GM21360 (cell line): Measurements from ENCODE around the gene MXD1.
"Not testable (repeated sequence)": the region's sequence is repeated elsewhere in the genome, so short reads cannot be mapped to it uniquely, and the experiment has no call there.

ENCODE experiments used
- ATAC-seq: cut with Tn5 transposase; IDR thresholded peaks from one replicate; pipeline ENCODE4 v1.9.1; 2021; ENCODE audit warnings: mild to moderate bottlenecking, moderate library complexity; ENCODE audit not compliant: unreplicated experiment

Gene MXD1, protein sequence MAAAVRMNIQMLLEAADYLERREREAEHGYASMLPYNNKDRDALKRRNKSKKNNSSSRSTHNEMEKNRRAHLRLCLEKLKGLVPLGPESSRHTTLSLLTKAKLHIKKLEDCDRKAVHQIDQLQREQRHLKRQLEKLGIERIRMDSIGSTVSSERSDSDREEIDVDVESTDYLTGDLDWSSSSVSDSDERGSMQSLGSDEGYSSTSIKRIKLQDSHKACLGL

GRCh38 chr2:69914950-69915945, at the start of gene MXD1:
Gene MXD1, plus strand, starts transcription at chr2:69915109. Its CDS starts 222 bp downstream, at chr2:69915331.
- ATAC-seq = no peak

DNA sequence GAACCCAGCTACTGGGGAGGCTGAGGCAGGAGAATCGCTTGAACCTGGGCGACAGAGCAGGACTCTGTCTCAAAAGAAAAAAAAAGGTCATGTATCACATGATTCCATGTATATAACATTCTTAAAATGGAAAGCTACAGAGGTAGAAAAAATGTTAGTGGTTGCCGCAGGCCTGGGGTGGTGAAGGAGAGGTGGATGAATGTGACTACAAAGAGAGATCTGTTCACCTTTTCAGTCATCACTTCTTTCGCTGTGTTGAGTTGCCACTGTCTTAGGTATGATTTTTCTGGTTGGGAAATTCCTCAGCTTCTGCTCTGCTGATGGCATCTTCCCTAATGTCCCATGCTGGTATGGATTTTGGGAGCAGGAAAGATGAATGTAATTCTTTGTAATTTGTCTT, 26.5 kb upstream of the MXD1 start:
- no peak for ATAC-seq

DNA sequence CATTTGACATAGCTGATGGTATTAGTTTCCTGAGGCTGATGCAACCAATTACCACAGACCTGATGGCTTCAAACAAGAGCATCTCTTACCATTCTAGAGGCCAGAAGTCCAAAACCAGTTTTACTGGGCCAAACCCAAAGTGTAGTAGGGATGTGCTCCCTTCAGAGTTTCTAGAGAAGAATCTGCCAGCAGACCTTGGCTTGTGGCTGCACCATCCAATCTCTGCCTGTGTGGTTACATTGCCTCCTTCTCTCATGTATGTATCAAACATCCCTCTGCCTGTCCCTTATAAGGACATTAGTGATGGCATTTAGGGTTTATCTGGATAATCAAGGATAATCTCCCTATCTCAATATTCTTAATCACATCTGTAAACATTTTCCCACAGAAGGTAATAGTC, 25.6 kb upstream of the MXD1 start:
- ATAC-seq = no peak

GRCh38 chr2:69890881-69891280, 24.0 kb upstream of the MXD1 start:
- no peak for ATAC-seq

- ATAC-seq = not testable (repeated sequence)
Measured at GRCh38 chr2:69892838-69893424, 22.0 kb upstream of the MXD1 start.

DNA sequence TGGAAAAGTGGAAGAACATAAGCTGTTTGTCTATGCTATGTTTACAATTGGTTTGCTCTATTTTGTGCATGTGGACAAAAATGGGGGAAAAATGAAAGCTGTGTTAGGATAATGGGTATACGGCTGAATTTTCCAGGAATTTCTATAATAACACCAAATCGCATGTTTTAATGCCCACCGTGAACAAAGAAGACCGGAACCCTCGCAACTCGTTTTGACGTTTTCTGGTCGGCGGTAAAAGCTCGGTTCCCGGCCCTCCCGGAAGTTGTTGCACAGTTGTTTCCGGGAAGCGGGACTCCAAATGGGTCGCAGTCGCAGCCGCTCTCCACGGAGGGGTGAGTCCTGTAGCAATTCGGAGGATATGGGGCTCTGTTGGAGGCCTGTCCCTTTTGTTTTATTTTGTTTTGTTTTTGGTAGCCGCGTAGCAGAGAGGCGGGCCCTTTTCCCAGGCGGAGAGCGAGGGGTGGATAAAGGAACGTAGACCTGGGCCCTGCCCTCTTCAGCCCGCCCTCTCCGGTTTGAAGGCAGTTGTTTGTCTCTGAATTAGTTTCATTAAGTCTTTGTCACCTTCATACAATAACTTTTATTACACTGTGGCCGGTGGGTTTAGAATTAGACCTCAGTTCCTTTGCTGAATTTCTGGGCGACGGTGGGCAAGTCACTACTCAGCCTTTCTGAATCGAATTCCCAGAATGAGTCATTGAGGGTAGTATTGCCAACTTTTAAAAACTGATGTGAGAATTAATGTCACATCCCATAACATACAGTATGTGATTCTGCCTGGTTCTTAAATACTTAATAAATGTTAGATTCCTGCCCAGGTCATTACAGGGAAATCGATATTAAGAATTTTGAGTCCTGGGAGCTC, 21.0 kb upstream of the MXD1 start, which contains the start of gene SNRNP27:
Gene SNRNP27 (plus strand): TSS at position 273 of the 868 bp plus-strand sequence. CDS start 29 bp downstream, at position 302.
- peak; percentile 63 for ATAC-seq

DNA sequence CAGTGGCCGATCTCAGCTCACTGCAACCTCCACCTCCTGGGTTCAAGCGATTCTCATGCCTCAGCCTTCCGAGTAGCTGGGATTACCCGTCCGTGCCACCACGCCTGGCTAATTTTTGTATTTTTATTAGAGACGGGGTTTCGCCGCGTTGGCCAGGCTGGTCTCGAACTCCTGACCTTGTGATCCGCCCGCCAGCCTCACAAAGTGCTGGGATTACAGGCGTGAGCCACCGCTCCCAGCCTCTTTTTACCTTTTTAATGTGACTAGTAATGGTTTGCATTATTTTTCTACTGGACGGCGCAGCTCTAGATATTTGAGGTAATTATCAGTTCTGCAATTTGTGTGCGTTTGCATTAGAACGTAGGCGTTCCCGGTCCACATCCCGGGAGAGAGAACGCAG, 20.2 kb upstream of the MXD1 start:
- ATAC-seq = not testable (repeated sequence)

- ATAC-seq = no peak
Measured at GRCh38 chr2:69902213-69902922, 12.5 kb upstream of the MXD1 start.

DNA sequence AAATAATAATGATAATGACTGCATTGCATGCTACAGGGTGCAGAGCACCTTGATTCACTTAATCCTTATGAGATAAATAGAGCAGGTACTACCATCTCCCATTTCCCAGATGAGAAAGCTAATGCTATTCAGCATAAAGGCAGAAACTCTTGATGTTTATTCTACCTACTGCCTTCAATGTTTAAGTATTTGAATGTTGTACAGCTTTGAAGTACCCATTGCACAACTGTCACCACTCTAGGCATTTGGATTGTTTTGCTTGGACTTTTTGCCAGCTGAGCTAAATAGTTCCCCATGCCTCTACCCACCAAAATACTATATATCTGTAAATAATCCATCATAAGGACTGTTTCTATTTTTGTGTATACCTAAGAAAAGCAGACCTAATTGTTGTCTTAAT, 7.7 kb upstream of the MXD1 start:
- no peak for ATAC-seq

DNA sequence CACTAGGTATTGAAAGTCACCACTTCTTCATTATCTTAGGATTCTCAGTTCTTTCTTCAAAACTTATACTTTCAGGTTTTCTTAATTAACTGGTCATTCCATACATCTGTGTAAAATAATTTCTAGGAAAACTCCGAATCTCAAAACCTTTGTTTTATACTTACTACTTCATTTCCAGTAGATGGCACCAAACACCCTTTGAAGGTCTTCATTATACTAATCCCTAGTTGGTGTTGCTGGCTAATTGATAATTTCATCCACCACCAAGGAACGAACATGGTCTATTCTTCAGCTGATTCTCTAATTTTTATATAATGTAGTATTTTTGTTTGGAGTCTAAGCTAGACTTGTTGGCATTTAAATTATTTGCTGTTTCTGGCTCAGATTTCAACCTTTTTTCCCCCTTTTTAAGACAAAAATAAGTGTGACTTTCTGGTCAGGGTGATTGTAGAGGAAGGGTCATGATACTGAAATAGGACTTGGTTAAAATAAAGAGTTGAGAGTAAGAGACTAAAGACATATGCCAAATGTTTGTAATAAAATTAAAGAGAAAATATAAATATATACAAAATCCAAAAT, 2.8 kb upstream of the MXD1 start:
- ATAC-seq = no peak

DNA sequence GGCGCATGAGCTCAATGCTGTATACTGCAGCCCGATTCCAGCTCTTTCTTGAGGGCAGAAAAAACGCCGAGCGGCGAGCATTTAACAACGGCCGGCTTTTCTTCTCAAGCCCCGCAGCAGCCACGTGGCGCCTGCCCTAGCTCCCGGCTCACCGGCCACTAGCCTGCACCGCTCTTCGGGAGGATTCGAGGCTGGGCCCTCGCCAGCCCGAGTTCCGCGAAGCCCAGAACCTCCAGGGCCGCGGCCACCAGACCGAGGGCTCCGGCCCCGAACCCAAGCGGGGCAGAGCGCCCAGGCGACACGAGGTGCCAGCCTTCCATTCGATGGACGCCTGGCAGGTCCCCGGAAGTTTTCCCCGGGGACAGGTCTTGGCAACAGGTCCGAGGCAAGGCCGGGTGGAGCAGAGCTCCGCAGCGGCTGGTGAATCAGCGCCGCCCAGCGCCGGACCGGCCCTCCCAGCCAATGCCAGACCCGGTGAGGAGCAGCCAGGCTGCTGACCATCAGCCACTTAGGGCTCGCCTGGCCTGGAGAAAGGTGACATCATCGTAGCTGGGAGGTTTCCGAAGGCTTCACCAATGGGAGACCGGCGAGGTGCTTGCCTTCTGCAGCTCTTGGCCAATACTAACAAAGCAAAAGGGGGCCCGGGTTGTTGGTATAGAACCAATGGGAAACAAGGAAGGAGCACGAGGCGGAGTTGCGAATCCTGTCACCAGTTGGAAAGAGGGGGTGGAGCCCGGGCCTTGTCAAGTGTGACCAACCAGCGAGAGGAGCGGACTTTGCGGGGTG, 552 bp upstream of the MXD1 start:
- ATAC-seq = peak; percentile 83

- ATAC-seq = no peak
Measured at GRCh38 chr2:69916106-69916505, 1.2 kb downstream of the MXD1 start.

DNA sequence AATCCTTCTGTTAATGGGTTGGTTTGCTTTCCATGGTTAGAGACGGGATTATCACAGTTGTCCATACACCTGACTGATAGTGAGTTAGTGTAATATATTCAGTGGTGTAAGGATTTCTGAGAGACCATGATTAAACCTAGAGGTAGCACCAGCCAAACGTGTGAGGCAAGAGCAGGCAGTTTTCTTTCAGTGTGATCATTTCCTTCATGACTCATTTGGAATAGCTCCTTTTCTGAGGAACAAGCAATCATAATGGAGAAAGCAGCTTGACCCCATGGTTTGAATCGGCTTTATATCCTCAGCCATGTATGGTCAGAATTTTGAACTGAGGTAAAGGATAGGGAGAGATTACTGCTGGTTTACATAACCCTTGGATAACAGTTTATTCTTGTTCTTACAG, 2.9 kb downstream of the MXD1 start:
- ATAC-seq = no peak

GRCh38 chr2:69918401-69918800, 3.5 kb downstream of the MXD1 start:
- ATAC-seq = no peak

GRCh38 chr2:69923116-69923515, 8.2 kb downstream of the MXD1 start:
- ATAC-seq = no peak

- no peak for ATAC-seq
Measured at GRCh38 chr2:69926849-69927515, 12.1 kb downstream of the MXD1 start.

GRCh38 chr2:69931832-69932595, 17.1 kb downstream of the MXD1 start:
- no peak for ATAC-seq

DNA sequence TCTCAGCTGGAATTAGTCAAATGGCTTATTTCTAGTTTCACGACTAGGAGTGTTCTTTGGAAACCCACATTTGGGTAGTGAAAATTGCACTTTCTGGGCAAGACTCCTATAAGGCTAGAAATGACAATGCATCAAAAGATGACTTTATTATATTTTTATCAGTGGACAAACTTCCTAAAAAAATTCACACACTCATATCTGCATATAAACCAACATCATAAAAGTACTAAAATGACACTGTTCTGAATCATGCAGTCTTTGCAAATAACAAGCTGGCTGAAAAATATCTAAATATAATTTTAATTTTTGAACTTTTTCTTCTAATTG, 17.6 kb downstream of the MXD1 start:
- no peak for ATAC-seq
